ENCODE measurements around the gene PLPPR5.
"Not testable (repeated sequence)": the region's sequence is repeated elsewhere in the genome, so short reads cannot be mapped to it uniquely, and the experiment has no call there.

Gene PLPPR5

DNA sequence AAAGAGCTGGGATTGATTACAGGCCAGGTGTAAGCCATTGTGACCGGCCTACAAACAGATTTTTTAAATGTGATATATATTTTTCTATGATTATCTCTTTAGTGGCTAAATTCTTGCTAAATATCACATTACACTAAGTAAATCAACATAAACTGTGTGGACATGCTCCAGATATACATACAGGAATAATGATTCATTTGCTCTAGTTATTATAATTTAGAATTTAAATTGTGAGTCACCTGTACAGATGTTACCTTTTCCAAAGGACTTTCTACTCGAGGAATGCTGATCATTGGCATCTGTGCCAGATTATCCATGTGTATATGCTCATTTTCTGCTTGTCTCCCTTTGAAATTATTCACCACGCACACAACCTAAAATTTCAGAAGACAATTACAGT lies 90.1 kb downstream of the PLPPR5 start:
- DNase-seq = no peak

DNA sequence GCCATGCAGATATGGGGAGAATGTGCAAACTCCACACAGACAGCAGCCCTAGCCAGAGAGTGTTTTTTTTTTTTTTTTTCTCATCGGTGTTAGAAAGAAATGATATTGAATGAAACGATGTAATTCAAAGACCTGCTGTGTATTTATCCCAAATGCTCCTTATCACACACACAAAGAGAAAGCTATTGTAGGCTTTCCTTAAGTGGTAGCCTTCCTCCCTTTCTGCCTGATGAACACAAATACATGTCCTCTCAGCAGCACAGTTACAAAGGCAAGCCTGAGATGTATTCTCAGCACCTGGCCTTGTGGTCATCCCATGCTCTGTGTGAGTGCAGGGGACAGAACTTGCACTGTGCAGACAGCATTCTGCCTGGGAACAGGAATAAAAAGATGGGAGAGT lies 93.8 kb downstream of the PLPPR5 start:
- DNase-seq = no peak

- DNase-seq = no peak
These were observed 95.7 kb downstream of the PLPPR5 start for GRCh38 chr1:98908980-98909379.

DNA sequence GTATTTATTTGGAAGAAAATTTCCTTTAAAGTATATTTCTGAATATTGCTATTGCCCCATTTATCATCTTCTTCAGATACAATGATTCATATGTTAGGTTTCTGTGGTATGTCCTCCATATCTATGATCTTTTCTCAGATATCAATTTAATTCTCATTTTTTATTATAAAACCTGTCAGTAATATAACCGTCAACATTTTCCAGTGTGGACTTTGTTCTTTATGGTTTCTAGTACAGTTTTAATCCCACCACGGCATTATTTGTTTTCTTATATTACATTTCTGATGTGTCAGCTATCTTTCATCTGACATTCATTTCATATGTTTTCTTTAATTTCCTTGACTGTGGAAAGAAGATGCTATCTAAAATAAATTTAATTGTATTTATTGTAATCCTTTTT lies 97.9 kb downstream of the PLPPR5 start:
- no peak for DNase-seq

GRCh38 chr1:98906361-98906760 lies 98.3 kb downstream of the PLPPR5 start:
- no peak for DNase-seq

GRCh38 chr1:98904684-98905083 lies 100.0 kb downstream of the PLPPR5 start:
- no peak for DNase-seq

- DNase-seq = no peak
These were observed 100.9 kb downstream of the PLPPR5 start for GRCh38 chr1:98903726-98904125.

DNA sequence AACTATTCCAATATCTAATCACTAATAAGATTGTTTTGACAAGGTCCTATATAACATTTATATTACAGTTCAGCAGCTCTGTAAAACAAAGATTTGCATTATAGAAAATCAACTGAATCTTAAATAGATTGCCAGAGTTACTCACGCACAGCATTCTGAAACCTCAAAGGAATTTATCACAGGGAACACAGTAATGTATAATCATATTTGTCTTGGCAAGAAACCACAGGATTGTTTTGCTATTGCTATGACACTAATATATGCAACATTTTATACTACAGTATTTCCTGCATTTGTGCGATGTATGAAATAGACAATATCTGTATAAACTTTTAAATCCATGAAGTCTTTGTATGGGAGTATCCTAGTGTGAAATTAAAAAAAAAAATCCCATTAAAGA lies 101.4 kb downstream of the PLPPR5 start:
- no peak for DNase-seq

- DNase-seq = no peak
These were observed 105.7 kb downstream of the PLPPR5 start for GRCh38 chr1:98898940-98899339.

- DNase-seq = no peak
These were observed 107.2 kb downstream of the PLPPR5 start for GRCh38 chr1:98897479-98897878.

GRCh38 chr1:98896711-98897445 lies 107.8 kb downstream of the PLPPR5 start:
- DNase-seq = no peak

DNA sequence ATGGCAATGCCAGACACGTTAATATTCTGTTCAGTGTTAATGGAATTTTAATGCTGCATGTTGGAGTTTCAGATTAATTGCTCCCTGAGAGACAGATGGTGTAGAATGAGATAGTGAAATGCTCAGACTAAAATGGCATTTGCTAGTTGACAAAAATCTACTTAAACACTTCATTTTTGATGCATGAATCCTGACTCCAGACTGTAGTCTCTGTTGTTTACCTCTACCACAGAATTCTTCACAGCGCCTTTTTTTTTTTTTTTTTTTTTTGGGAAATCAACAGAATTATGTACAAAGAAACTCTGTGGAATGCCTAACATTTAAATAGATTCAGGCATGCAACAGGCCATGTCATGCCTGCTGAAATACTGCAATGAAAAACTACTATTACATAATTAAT lies 111.3 kb downstream of the PLPPR5 start:
- no peak for DNase-seq

DNA sequence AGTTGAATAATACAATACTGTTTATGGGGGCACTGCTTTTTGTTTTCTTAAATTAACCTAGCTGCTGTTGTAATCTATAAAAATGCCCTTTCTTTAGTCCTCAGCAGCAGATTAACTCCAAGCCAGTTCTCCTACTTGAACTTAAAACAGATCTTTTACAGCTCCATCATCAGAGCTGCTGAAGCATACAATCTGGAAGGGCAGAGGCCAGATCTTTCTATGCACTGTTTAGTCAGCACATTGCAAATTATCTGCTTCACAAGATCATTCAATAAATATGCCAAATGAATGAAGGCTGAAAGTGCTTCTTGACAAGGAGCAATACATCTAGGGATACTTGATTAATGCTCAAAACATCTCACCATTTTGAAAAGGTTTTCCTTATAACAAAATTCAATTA lies 115.8 kb downstream of the PLPPR5 start:
- DNase-seq = no peak

GRCh38 chr1:98887507-98887906 lies 117.2 kb downstream of the PLPPR5 start:
- no peak for DNase-seq

- DNase-seq = no peak
These were observed 119.8 kb downstream of the PLPPR5 start for GRCh38 chr1:98884864-98885263.

- DNase-seq = no peak
These were observed 122.8 kb downstream of the PLPPR5 start for GRCh38 chr1:98881901-98882300.

DNA sequence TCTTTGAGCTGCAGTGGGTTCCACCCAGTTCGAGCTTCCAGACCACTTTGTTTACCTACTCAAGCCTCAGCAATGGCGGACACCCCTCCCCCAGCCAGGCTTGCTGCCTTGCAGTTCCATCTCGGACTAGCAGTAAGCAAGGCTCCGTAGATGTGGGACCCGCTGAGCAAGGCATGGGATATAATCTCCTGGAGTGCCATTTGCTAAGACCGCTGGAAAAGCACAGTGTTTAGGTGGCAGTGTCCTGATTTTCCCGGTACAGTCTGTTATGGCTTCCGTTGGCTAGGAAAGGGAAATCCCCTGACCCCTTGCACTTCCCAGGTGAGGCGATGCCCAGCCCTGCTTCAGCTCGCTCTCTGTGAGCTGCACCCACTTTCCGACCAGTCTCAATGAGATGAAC lies 123.4 kb downstream of the PLPPR5 start:
- DNase-seq = not testable (repeated sequence)

- no peak for DNase-seq
These were observed 129.8 kb downstream of the PLPPR5 start for GRCh38 chr1:98874828-98875227.

DNA sequence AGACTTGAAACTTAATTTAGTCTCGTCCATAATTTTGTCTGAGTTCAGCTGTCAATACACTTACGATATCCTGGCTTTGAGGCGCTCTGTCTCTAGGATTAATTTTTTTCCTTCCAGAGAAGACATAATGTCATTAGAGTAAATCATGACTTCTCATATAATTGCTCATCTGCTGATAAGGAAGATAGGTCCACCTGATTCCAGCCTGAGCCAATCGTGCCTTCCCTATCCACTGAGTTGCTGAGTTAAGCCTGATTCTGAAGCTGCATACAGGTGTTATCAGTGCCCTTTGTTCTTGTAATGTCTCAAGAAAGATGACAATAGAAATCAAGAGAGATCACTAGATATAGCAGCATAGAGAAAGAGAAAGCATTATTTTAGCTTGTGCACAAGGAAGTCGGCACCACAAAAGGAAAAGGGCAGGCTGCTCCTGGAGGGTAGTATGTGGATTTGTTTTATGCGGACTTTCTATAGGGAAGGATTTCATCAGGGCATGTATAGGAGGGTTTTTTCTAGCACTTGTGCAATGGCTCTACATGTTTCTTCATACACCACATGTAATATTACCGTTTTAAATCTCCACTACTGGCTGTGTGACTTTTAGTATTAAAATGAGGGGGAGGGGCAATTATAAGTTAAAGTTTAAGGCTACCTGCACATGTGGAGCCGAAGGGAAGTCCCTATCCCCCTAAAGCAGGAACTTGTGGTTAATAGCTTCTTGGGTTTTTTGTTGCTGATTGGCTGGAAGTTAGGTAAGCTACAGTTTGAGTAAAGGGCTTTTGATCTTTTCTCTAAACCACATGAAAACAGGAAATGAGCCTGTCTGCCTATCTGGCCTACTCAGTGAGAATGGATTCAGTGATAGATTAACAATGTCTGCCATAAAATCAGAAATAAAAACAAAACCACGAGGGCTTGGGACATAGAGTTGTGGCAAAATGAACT lies 133.4 kb downstream of the PLPPR5 start:
- peak; percentile 94 for DNase-seq

DNA sequence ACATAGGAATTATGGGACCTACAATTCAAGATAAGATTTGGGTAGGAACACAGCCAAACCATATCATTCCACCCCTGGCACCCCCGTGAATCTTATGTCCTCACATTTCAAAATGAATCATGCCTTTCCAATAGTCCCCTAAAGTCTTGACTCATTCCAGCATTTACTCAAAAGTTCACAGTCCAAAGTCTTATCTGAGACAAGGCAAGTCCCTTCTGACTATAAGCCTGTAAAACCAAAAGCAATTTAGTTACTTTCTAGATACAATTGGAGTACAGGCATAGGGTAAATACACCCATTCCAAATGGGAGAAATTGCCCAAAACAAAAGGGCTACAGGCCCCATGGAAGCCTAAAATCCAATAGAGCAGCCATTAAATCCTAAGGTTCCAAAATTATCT lies 138.9 kb downstream of the PLPPR5 start:
- DNase-seq = no peak

DNA sequence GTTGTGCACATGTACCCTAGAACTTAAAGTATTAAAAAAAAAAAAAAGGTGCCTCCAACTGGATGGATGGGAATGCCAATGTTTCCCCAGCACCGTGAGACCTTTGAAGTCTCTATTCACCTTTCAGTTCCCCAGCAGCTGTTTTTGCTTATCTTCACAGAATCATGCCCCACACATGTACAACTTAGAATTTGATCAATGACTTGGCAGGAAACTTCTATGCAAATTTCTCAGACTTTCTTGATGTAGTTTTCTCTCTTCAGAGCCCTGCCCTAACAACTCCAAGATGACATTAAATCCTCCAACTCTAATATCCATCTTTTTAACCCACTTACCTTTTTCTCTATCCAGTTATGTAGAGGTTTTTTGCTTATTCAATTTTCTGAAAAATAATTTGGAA lies 144.3 kb downstream of the PLPPR5 start:
- no peak for DNase-seq

DNA sequence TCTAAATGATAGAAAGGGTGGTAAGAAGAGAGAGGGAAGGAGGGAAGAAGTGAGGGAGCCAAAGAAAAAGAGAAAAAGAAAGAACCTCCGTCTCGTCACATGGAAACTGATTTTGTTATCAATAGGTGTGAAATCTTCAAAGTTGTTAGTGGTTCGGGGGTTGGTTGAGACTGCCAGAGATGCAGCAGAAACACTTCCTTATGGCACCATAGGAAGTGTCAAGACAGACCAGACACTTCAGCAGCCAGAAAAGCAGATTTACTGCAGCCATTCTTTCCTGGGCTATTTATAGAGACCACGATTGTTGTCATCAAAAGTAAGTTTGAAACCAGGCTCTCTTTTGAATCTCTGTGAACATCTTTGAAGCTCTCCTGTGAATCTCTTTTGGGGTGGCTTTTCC lies 150.5 kb downstream of the PLPPR5 start:
- DNase-seq = peak; percentile 6

GRCh38 chr1:98849969-98850636 lies 154.6 kb downstream of the PLPPR5 start:
- DNase-seq = peak; percentile 8

DNA sequence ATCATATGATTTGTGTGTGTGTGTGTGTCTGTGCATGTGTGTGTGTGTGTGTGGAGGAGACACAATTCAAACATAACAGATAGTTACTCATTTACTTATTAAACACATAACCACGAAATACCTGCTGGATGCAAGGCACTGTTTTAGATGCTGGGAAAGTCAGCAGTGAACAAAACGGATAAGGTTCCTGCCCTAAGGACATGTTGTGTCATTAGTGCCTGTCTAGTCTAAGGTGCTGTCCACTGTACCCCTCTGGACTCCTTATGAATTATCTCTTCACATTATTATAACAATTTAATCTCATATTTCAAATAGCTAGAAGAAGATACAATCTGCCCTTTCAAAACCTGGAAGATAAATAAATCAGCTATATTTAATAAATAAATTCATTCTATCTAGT lies 162.4 kb downstream of the PLPPR5 start:
- DNase-seq = no peak

Data from central memory CD4-positive, alpha-beta T cell (primary cell).